ENCODE data around the gene AGAP1. TPM values are rescaled to one million over a fixed set of nuclear protein-coding genes. Genes with fewer than 3 reads are reported as not detected.

AGAP1 gene
- total RNA-seq, 4 donors from 2014 or later: 33.7 to 39.9 (median 35.6) TPM

- Histone ChIP-seq H3K27ac (no peak overlapping the region), H3K36me3 (no peaks in the 10 kb centered on the region), H3K4me1 (peaks cover 0 to 17% (median 0%) of the 10 kb centered on the region in 4 donors), H3K4me3 (no peak overlapping the region), H3K9me3 (peaks cover 0 to 16% (median 0%) of the 10 kb centered on the region in 4 donors), H3K27me3 (peaks cover 0 to 3% of the 10 kb centered on the region in 2 donors)
- DNase-seq (ENCODE audit: low spot score in 2 of 2): no peak
- TF ChIP-seq EP300 (IDR thresholded peaks at IDR 0.05) (no peak), POLR2A (IDR thresholded peaks at IDR 0.05) (no peak), CTCF (IDR thresholded peaks at IDR 0.05) (no peak)
- 74 to 86% methylated on average over 4 of the region's 4 CpGs for WGBS, 2 donors
Observed at GRCh38 chr2:235472443-235472842, 21.4 kb upstream of the AGAP1 start.

- no peaks in the 10 kb centered on the region for H3K4me1 ChIP-seq
- H3K4me3 ChIP-seq: no peak overlapping the region
- DNase-seq (ENCODE audit: low spot score in 2 of 2): no peak
- peaks cover 0 to 3% of the 10 kb centered on the region in 2 donors for H3K27me3 ChIP-seq
- no peaks in the 10 kb centered on the region for H3K36me3 ChIP-seq
- no peak overlapping the region for H3K27ac ChIP-seq
- WGBS, 2 donors: 65 to 68% methylated on average over 6 of the region's 6 CpGs
- no peak for TF ChIP-seq POLR2A (IDR thresholded peaks at IDR 0.05)
- no peak for TF ChIP-seq EP300 (IDR thresholded peaks at IDR 0.05)
- TF ChIP-seq CTCF (IDR thresholded peaks at IDR 0.05): no peak
- H3K9me3 ChIP-seq: peaks cover 0 to 16% (median 0%) of the 10 kb centered on the region in 4 donors
Observed at GRCh38 chr2:235478609-235479008, 15.2 kb upstream of the AGAP1 start.

- TF ChIP-seq CTCF (IDR thresholded peaks at IDR 0.05) (no peak), POLR2A (IDR thresholded peaks at IDR 0.05) (no peak), EP300 (IDR thresholded peaks at IDR 0.05) (no peak)
- Histone ChIP-seq H3K9me3 (peaks cover 0 to 14% (median 0%) of the 10 kb centered on the region in 4 donors), H3K4me1 (no peaks in the 10 kb centered on the region), H3K4me3 (no peak overlapping the region), H3K36me3 (no peaks in the 10 kb centered on the region), H3K27me3 (peaks cover 0 to 3% of the 10 kb centered on the region in 2 donors), H3K27ac (no peak overlapping the region)
- 77 to 78% methylated on average over 8 to 11 of the region's 11 CpGs for WGBS, 2 donors
- DNase-seq (ENCODE audit: low spot score in 2 of 2): no peak
Observed at GRCh38 chr2:235479604-235480003, 14.2 kb upstream of the AGAP1 start.

GRCh38 chr2:235480614-235481013, 13.2 kb upstream of the AGAP1 start:
- no peak overlapping the region for H3K4me3 ChIP-seq
- H3K36me3 ChIP-seq: no peaks in the 10 kb centered on the region
- TF ChIP-seq POLR2A (IDR thresholded peaks at IDR 0.05): no peak
- TF ChIP-seq EP300 (IDR thresholded peaks at IDR 0.05): no peak
- no peak for TF ChIP-seq CTCF (IDR thresholded peaks at IDR 0.05)
- H3K27ac ChIP-seq: no peak overlapping the region
- no peaks in the 10 kb centered on the region for H3K4me1 ChIP-seq
- no peak for DNase-seq (ENCODE audit: low spot score in 2 of 2)
- H3K9me3 ChIP-seq: peaks cover 0 to 6% (median 0%) of the 10 kb centered on the region in 4 donors
- peaks cover 0 to 3% of the 10 kb centered on the region in 2 donors for H3K27me3 ChIP-seq
- WGBS, 2 donors: 91 to 93% methylated on average over 4 of the region's 4 CpGs

GRCh38 chr2:235483313-235483712, 10.5 kb upstream of the AGAP1 start:
- H3K4me3 ChIP-seq: no peak overlapping the region
- peaks cover 0 to 12% (median 0%) of the 10 kb centered on the region in 4 donors for H3K9me3 ChIP-seq
- no peaks in the 10 kb centered on the region for H3K27me3 ChIP-seq
- no peaks in the 10 kb centered on the region for H3K36me3 ChIP-seq
- H3K4me1 ChIP-seq: no peaks in the 10 kb centered on the region
- DNase-seq (ENCODE audit: low spot score in 2 of 2): no peak
- TF ChIP-seq EP300 (IDR thresholded peaks at IDR 0.05): no peak
- TF ChIP-seq CTCF (IDR thresholded peaks at IDR 0.05): no peak
- no peak for TF ChIP-seq POLR2A (IDR thresholded peaks at IDR 0.05)
- no peak overlapping the region for H3K27ac ChIP-seq
- WGBS, 2 donors: 66 to 73% methylated on average over 4 of the region's 4 CpGs
